Nephron progenitor cell (in vitro differentiated cells): Measurements from ENCODE around the gene SHB.

ENCODE experiments used
- DNase-seq: peaks from one replicate; pipeline ENCODE4 v3.0.0; 2021
- H3K27ac Mint-ChIP-seq: 2 replicates; pipeline ENCODE4 v1.8.0; 2021; ENCODE audit warnings: mild to moderate bottlenecking, moderate library complexity, mixed read lengths
- H3K27me3 Mint-ChIP-seq: 2 replicates; pipeline ENCODE4 v1.8.0; 2021; ENCODE audit warnings: mild to moderate bottlenecking, low read depth, mixed read lengths; ENCODE audit not compliant: poor library complexity
- H3K36me3 Mint-ChIP-seq: 2 replicates; pipeline ENCODE4 v1.8.0; 2021; ENCODE audit warnings: low read depth, mixed read lengths
- H3K4me1 Mint-ChIP-seq: 2 replicates; pipeline ENCODE4 v1.8.0; 2021; ENCODE audit warnings: mixed read lengths
- H3K4me3 Mint-ChIP-seq: 2 replicates; pipeline ENCODE4 v1.8.0; 2021; ENCODE audit warnings: mild to moderate bottlenecking, moderate library complexity, mixed read lengths
- H3K9me3 Mint-ChIP-seq: 2 replicates; pipeline ENCODE4 v1.8.0; 2021; ENCODE audit warnings: mild to moderate bottlenecking, moderate library complexity, mixed read lengths
- CTCF ChIP-seq: fragments of 200-600 bp; sonication (generic); IDR thresholded peaks from 2 replicates; pipeline ENCODE4 v1.5.0; 2021; ENCODE audit warnings: antibody characterized with exemption

Gene SHB

GRCh38 chr9:37989701-37990100 lies 79.3 kb downstream of the SHB start:
- H3K4me1 Mint-ChIP-seq: peaks cover 33% of the 10 kb centered on the region

GRCh38 chr9:37988602-37989001 lies 80.4 kb downstream of the SHB start:
- no peak for DNase-seq
- no peaks in the 10 kb centered on the region for H3K27me3 Mint-ChIP-seq
- TF ChIP-seq CTCF: no peak
- no peaks in the 10 kb centered on the region for H3K9me3 Mint-ChIP-seq
- no peaks in the 10 kb centered on the region for H3K36me3 Mint-ChIP-seq
- peaks cover 35% of the 10 kb centered on the region for H3K4me1 Mint-ChIP-seq
- H3K27ac Mint-ChIP-seq: no peak overlapping the region
- H3K4me3 Mint-ChIP-seq: no peak overlapping the region

More at GRCh38 chr9:37989701-37990100, 79.3 kb downstream of the SHB start:
- H3K36me3 Mint-ChIP-seq: no peaks in the 10 kb centered on the region
- peaks cover 7% of the 10 kb centered on the region for H3K27me3 Mint-ChIP-seq
- H3K9me3 Mint-ChIP-seq: no peaks in the 10 kb centered on the region
- H3K4me3 Mint-ChIP-seq: no peak overlapping the region
- no peak for DNase-seq
- no peak overlapping the region for H3K27ac Mint-ChIP-seq
- no peak for TF ChIP-seq CTCF

DNA sequence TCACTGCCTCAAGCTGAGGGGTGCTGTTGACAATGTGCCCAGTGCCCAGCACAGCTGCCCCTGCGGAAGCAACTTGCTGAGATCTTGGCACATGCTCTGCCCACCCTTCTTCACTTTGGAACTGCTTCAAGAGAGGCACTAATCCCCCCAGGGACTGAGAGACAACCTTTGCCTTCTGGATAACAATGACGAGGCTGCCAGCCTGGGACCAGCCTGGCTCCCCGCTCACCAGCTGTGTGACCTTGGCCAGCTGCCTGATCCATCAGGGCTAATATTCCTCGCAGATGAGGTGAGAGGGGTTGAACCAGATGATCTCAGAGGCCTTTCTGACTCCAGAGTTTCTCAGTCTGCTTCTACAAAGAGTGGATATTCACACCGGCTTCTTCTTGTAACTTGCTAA lies 81.0 kb downstream of the SHB start:
- no peak for DNase-seq
- H3K4me1 Mint-ChIP-seq: peaks cover 35% of the 10 kb centered on the region
- no peak overlapping the region for H3K27ac Mint-ChIP-seq
- H3K9me3 Mint-ChIP-seq: no peaks in the 10 kb centered on the region
- H3K27me3 Mint-ChIP-seq: no peaks in the 10 kb centered on the region
- no peak overlapping the region for H3K4me3 Mint-ChIP-seq
- no peaks in the 10 kb centered on the region for H3K36me3 Mint-ChIP-seq
- no peak for TF ChIP-seq CTCF

DNA sequence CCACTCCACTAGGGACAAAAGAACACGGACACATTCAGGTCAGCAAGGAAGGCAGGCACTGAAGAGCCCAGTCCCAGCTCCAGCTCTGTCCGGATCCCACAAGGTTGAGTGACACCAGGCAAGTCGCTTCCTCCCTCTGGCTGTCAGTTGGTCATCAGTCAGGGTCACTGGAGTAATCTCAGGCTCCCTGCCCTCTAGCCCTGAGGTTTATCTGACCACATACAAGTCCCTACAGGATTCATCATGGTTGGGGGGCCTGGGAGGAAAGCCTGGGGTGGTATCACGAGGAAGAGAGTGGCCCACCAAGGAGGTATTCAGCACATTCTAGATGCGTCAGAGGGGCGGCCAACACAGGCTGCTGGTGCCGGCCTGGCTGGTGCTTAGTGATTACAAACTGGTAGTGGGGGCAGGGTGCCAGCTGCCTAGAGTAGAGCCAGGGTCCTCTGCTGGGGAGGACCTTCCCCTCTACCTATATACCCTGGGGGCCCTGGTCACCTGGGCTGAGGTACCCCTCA lies 81.5 kb downstream of the SHB start:
- TF ChIP-seq CTCF: no peak
- no peaks in the 10 kb centered on the region for H3K9me3 Mint-ChIP-seq
- no peak for DNase-seq
- H3K4me3 Mint-ChIP-seq: no peak overlapping the region
- no peak overlapping the region for H3K27ac Mint-ChIP-seq
- no peaks in the 10 kb centered on the region for H3K27me3 Mint-ChIP-seq
- H3K4me1 Mint-ChIP-seq: peaks cover 32% of the 10 kb centered on the region
- no peaks in the 10 kb centered on the region for H3K36me3 Mint-ChIP-seq

GRCh38 chr9:37986771-37987258 lies 82.2 kb downstream of the SHB start:
- H3K9me3 Mint-ChIP-seq: no peaks in the 10 kb centered on the region
- DNase-seq: no peak
- no peaks in the 10 kb centered on the region for H3K27me3 Mint-ChIP-seq
- no peaks in the 10 kb centered on the region for H3K36me3 Mint-ChIP-seq
- no peak overlapping the region for H3K4me3 Mint-ChIP-seq
- TF ChIP-seq CTCF: no peak
- no peak overlapping the region for H3K27ac Mint-ChIP-seq
- peaks cover 32% of the 10 kb centered on the region for H3K4me1 Mint-ChIP-seq

GRCh38 chr9:37986001-37986400 lies 83.0 kb downstream of the SHB start:
- Mint-ChIP-seq H3K27me3 (no peaks in the 10 kb centered on the region), H3K4me3 (no peak overlapping the region), H3K27ac (peak overlapping the region; percentile 55), H3K4me1 (peaks cover 32% of the 10 kb centered on the region), H3K9me3 (no peaks in the 10 kb centered on the region), H3K36me3 (no peaks in the 10 kb centered on the region)
- no peak for DNase-seq
- TF ChIP-seq CTCF: no peak
